GM12801 (cell line): ENCODE measurements around the gene CARD16.
"Not testable (repeated sequence)": the region's sequence is repeated elsewhere in the genome, so short reads cannot be mapped to it uniquely, and the experiment has no call there.

Source experiments
- TF ChIP-seq, protein P1 (sequence below): IDR thresholded peaks from one replicate; pipeline ENCODE4 v1.5.1; 2011; ENCODE audit warnings: control low read depth; ENCODE audit not compliant: insufficient read length; ENCODE audit errors: extremely low read depth

Gene CARD16

GRCh38 chr11:105044557-105045524 lies at the start of gene CARD16:
Gene CARD16, minus strand, starts transcription at chr11:105045335. Its CDS starts 38 bp downstream, at chr11:105045297.
- TF ChIP-seq, protein P1, sequence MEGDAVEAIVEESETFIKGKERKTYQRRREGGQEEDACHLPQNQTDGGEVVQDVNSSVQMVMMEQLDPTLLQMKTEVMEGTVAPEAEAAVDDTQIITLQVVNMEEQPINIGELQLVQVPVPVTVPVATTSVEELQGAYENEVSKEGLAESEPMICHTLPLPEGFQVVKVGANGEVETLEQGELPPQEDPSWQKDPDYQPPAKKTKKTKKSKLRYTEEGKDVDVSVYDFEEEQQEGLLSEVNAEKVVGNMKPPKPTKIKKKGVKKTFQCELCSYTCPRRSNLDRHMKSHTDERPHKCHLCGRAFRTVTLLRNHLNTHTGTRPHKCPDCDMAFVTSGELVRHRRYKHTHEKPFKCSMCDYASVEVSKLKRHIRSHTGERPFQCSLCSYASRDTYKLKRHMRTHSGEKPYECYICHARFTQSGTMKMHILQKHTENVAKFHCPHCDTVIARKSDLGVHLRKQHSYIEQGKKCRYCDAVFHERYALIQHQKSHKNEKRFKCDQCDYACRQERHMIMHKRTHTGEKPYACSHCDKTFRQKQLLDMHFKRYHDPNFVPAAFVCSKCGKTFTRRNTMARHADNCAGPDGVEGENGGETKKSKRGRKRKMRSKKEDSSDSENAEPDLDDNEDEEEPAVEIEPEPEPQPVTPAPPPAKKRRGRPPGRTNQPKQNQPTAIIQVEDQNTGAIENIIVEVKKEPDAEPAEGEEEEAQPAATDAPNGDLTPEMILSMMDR = not testable (repeated sequence)

GRCh38 chr11:105092256-105093239 lies 47.4 kb upstream of the CARD16 start:
- TF ChIP-seq, protein P1 = no peak

- TF ChIP-seq, protein P1 = no peak
These were observed 36.4 kb upstream of the CARD16 start for GRCh38 chr11:105081412-105082150.

DNA sequence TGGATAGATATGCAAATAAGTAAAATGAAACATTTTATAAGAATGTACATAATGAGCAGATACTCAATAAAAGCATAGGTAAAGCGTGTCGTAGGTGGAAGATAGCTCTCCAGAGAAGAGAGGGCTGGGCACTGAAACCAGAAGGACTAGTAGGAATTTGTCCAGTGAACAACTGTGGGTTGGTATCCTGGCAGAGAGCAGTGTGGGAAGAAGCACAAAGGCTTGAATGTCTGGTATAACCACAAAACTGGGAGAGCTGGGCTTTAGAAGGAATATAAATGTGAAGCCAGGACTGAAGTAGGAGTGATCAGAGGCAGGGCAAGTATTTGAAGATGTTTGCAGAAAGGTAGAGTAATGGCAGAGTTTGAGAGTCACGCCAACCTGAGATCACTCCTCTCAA lies 33.1 kb upstream of the CARD16 start:
- TF ChIP-seq, protein P1 = no peak

GRCh38 chr11:105074166-105074530 lies 29.0 kb upstream of the CARD16 start:
- TF ChIP-seq, protein P1 = no peak

GRCh38 chr11:105073456-105074165 lies 28.5 kb upstream of the CARD16 start:
- TF ChIP-seq, protein P1 = no peak
